Neutrophil (primary cell): Measurements from ENCODE around the gene MSH3.
A peak's percentile ranks its signal among the peaks of the same experiment; 100 is the strongest.

Experiments used
- H3K27ac ChIP-seq: fragments of 200-600 bp; sonication (generic); 2 replicates; pipeline ENCODE4 v1.5.1; 2016; ENCODE audit warnings: mild to moderate bottlenecking, moderate library complexity
- H3K27me3 ChIP-seq: fragments of 200-600 bp; sonication (generic); 2 replicates; pipeline ENCODE4 v1.6.0; 2016; ENCODE audit warnings: mild to moderate bottlenecking
- H3K36me3 ChIP-seq: fragments of 200-600 bp; sonication (generic); 2 replicates; pipeline ENCODE4 v1.5.1; 2017
- H3K4me1 ChIP-seq, 2 experiments: fragments of 200-600 bp in 1 of 2; sonication (generic) in 1 of 2; 1 replicate in 1 of 2; 2 replicates in 1 of 2; pipeline versions ENCODE4 v1.5.1 to v1.6.1; 2013 to 2016; ENCODE audit warnings: low read depth in 1 of 2, low read length in 1 of 2, mild to moderate bottlenecking in 1 of 2, moderate library complexity in 1 of 2; ENCODE audit not compliant: control insufficient read depth in 1 of 2, insufficient read depth in 1 of 2
- H3K4me3 ChIP-seq, 2 experiments: fragments of 200-600 bp in 1 of 2; sonication (generic) in 1 of 2; 1 replicate in 1 of 2; 2 replicates in 1 of 2; pipeline ENCODE4 v1.5.1; 2013 to 2016; ENCODE audit warnings: low read depth in 1 of 2, low read length in 1 of 2, mild to moderate bottlenecking in 1 of 2, moderate library complexity in 1 of 2
- H3K9me3 ChIP-seq: fragments of 200-600 bp; sonication (generic); 2 replicates; pipeline ENCODE4 v1.5.1; 2016
- TF ChIP-seq, protein P1 (sequence below): fragments of 200-600 bp; sonication (generic); IDR thresholded peaks from 2 replicates; pipeline ENCODE4 v1.5.1; 2016; ENCODE audit warnings: antibody characterized with exemption

MSH3 gene

DNA sequence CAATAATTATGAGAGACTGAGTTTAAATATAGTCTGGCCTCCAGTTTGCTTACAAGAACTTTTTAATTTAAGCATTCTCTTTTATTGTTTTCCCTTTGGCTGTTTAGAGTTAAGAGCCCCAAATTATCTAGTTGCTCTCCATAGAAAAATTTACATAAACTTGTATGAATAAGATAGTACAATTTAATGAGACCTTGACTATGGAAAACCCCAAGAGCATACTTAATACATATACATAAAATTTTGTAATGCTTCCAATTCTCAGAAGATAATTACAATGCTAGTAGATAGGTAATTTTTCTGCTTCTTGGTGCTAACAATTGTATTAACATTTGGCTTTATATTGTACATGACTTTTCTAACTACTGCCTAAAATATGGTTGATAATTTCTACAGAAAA, 20.3 kb upstream of the MSH3 start:
- H3K36me3 ChIP-seq, result peaks cover 29% of the 10 kb centered on the region
- no peaks in the 10 kb centered on the region for H3K27me3 ChIP-seq
- H3K9me3 ChIP-seq, result no peaks in the 10 kb centered on the region
- TF ChIP-seq, protein P1, sequence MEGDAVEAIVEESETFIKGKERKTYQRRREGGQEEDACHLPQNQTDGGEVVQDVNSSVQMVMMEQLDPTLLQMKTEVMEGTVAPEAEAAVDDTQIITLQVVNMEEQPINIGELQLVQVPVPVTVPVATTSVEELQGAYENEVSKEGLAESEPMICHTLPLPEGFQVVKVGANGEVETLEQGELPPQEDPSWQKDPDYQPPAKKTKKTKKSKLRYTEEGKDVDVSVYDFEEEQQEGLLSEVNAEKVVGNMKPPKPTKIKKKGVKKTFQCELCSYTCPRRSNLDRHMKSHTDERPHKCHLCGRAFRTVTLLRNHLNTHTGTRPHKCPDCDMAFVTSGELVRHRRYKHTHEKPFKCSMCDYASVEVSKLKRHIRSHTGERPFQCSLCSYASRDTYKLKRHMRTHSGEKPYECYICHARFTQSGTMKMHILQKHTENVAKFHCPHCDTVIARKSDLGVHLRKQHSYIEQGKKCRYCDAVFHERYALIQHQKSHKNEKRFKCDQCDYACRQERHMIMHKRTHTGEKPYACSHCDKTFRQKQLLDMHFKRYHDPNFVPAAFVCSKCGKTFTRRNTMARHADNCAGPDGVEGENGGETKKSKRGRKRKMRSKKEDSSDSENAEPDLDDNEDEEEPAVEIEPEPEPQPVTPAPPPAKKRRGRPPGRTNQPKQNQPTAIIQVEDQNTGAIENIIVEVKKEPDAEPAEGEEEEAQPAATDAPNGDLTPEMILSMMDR, result no peak
- no peak overlapping the region for H3K4me3 ChIP-seq
- no peak overlapping the region for H3K27ac ChIP-seq
- H3K4me1 ChIP-seq, result peaks cover 9 to 10% of the 10 kb centered on the region in 2 experiments

DNA sequence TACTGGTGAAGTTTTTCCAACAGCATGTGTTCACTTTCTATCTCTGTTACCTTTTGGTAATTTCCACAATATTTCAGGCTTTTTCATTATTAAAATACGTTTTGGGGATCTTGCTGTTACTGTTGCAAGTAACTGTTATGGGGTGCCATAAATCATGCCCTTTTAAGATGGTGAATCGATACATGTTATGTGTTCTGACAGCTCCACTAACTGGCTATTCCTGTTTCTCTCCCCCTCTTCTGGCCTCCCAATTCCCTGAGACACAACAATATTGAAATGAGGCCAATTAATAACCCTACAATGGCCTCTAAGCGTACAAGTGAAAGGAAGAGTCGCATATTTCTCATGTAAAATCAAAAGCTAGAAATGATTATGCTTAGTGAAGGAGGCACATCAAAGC, 13.1 kb upstream of the MSH3 start:
- H3K27me3 ChIP-seq, result no peaks in the 10 kb centered on the region
- peaks cover 40% of the 10 kb centered on the region for H3K36me3 ChIP-seq
- TF ChIP-seq, protein P1, result no peak
- H3K27ac ChIP-seq, result no peak overlapping the region
- H3K9me3 ChIP-seq, result no peaks in the 10 kb centered on the region
- no peak overlapping the region for H3K4me3 ChIP-seq
- H3K4me1 ChIP-seq, result no peaks in the 10 kb centered on the region

- Histone ChIP-seq H3K27ac (no peak overlapping the region), H3K4me1 (peaks cover 10 to 12% of the 10 kb centered on the region in 2 experiments), H3K36me3 (peaks cover 24% of the 10 kb centered on the region), H3K27me3 (no peaks in the 10 kb centered on the region), H3K4me3 (no peak overlapping the region), H3K9me3 (no peaks in the 10 kb centered on the region)
- TF ChIP-seq, protein P1, result no peak
Measured at GRCh38 chr5:80644900-80645299, 9.6 kb upstream of the MSH3 start.

- TF ChIP-seq, protein P1, result no peak
- Histone ChIP-seq H3K9me3 (no peaks in the 10 kb centered on the region), H3K27me3 (no peaks in the 10 kb centered on the region), H3K36me3 (peaks cover 6% of the 10 kb centered on the region), H3K4me3 (no peak overlapping the region), H3K27ac (no peak overlapping the region), H3K4me1 (peaks cover 10 to 12% of the 10 kb centered on the region in 2 experiments)
Measured at GRCh38 chr5:80646926-80647325, 7.5 kb upstream of the MSH3 start.

- Histone ChIP-seq H3K9me3 (no peaks in the 10 kb centered on the region), H3K36me3 (peaks cover 11% of the 10 kb centered on the region), H3K27me3 (no peaks in the 10 kb centered on the region), H3K27ac (peak overlapping the region; percentile 98), H3K4me1 (peaks cover 32 to 34% of the 10 kb centered on the region in 2 experiments), H3K4me3 (peak overlapping the region; percentile 89 to 99)
- TF ChIP-seq, protein P1, result no peak
Measured at GRCh38 chr5:80653502-80653901, 950 bp upstream of the MSH3 start.

GRCh38 chr5:80654054-80654390, 430 bp upstream of the MSH3 start:
- Histone ChIP-seq H3K4me3 (peak overlapping the region; percentile 89 to 99), H3K9me3 (no peaks in the 10 kb centered on the region), H3K27ac (peak overlapping the region; percentile 98), H3K4me1 (peaks cover 28 to 29% of the 10 kb centered on the region in 2 experiments), H3K36me3 (peaks cover 15% of the 10 kb centered on the region), H3K27me3 (no peaks in the 10 kb centered on the region)
- TF ChIP-seq, protein P1, result no peak
